HFFc6 (cell line): ENCODE measurements around the gene DNA2. TPM values are rescaled to one million over a fixed set of nuclear protein-coding genes. Genes with fewer than 3 reads are reported as not detected.

Experiments used
- DNase-seq: peaks from one replicate; pipeline ENCODE4 v3.0.0-alpha.2; 2018
- H3K27ac Mint-ChIP-seq: 2 replicates; pipeline ENCODE4 v1.8.0; 2020; ENCODE audit warnings: mild to moderate bottlenecking, mixed read lengths
- H3K27me3 Mint-ChIP-seq: 2 replicates; pipeline ENCODE4 v1.8.0; 2021; ENCODE audit warnings: mild to moderate bottlenecking, moderate library complexity, mixed read lengths; ENCODE audit not compliant: insufficient read depth
- H3K36me3 Mint-ChIP-seq: 2 replicates; pipeline ENCODE4 v1.8.0; 2021; ENCODE audit warnings: low read depth, mixed read lengths
- H3K4me1 Mint-ChIP-seq: 2 replicates; pipeline ENCODE4 v1.8.0; 2020; ENCODE audit warnings: low read depth, mixed read lengths
- H3K4me3 Mint-ChIP-seq: 2 replicates; pipeline ENCODE4 v1.8.0; 2020; ENCODE audit warnings: mild to moderate bottlenecking, moderate library complexity, mixed read lengths
- H3K9me3 Mint-ChIP-seq: 2 replicates; pipeline ENCODE4 v1.8.0; 2020; ENCODE audit warnings: mild to moderate bottlenecking, mixed read lengths
- total RNA-seq, 6 experiments: library from RNA; stranded (reverse); fragmentation: NEBNext Ultra II Directional; extraction: Animal tissue kit (Norgen Biotek cat#: 25700); gene quantifications; 2 replicates in 1 of 6; 3 replicates in 5 of 6; pipeline ENCODE4 v1.2.3, GENCODE V29; 2021
- TF ChIP-seq, protein P1 (sequence below): fragments of 200-600 bp; sonication (generic); IDR thresholded peaks from 2 replicates; pipeline ENCODE4 v1.5.0; 2021; ENCODE audit warnings: antibody characterized with exemption, mild to moderate bottlenecking

Gene DNA2
- total RNA-seq, 6 experiments from 2014 or later, result 6.2 to 8.8 (median 7.2) TPM

DNA sequence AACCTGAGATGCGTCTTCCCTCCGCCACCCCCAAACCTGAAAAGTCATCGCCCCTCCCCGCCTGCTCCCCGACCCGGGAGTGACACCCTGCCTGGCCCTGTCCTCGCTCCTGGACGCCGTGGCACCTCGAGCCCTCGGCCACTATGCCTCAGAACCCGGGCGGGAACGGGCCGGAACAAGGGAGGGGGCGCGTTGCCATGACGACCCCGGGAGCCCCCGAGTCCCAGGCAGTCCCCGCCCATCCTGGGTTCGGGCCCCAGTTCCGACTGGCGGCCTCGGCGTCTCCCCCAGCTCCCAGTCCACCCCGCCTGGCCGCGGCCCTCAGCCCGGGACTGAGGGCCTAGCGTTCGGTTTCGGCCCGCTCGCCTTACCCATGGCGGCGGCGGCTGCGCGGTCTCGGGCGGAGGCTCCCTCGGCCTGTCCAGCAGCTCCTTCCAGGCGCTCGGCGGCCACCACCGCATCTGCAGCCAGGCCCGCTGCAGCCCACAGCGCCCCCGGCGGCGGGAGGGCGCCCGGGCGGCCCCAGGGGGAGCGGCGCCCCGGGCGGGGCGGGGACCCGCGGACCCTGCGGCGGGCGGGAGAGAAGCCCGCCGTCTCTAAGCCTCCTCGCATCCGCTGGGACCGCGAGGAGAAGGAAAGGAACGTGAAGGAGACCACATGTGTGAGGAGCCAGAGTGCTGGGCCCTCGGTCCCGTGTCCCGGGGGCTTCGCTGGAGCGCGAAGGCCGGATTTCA, 64.8 kb downstream of the DNA2 start, which contains the start of gene RUFY2:
Gene RUFY2, minus strand, starts transcription at position 463 of the 734 bp plus-strand sequence. Its CDS starts 88 bp downstream, at position 375.
- peak; percentile 48 for DNase-seq
- Mint-ChIP-seq H3K27me3 (no peaks in the 10 kb centered on the region), H3K4me3 (peak within 1 kb of the TSS; percentile 91), H3K36me3 (no peaks in the 10 kb centered on the region), H3K27ac (peak within 1 kb of the TSS; percentile 95), H3K9me3 (no peaks in the 10 kb centered on the region), H3K4me1 (peaks cover 23% of the 10 kb centered on the region)
- TF ChIP-seq, protein P1, sequence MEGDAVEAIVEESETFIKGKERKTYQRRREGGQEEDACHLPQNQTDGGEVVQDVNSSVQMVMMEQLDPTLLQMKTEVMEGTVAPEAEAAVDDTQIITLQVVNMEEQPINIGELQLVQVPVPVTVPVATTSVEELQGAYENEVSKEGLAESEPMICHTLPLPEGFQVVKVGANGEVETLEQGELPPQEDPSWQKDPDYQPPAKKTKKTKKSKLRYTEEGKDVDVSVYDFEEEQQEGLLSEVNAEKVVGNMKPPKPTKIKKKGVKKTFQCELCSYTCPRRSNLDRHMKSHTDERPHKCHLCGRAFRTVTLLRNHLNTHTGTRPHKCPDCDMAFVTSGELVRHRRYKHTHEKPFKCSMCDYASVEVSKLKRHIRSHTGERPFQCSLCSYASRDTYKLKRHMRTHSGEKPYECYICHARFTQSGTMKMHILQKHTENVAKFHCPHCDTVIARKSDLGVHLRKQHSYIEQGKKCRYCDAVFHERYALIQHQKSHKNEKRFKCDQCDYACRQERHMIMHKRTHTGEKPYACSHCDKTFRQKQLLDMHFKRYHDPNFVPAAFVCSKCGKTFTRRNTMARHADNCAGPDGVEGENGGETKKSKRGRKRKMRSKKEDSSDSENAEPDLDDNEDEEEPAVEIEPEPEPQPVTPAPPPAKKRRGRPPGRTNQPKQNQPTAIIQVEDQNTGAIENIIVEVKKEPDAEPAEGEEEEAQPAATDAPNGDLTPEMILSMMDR, result peak; percentile 80

DNA sequence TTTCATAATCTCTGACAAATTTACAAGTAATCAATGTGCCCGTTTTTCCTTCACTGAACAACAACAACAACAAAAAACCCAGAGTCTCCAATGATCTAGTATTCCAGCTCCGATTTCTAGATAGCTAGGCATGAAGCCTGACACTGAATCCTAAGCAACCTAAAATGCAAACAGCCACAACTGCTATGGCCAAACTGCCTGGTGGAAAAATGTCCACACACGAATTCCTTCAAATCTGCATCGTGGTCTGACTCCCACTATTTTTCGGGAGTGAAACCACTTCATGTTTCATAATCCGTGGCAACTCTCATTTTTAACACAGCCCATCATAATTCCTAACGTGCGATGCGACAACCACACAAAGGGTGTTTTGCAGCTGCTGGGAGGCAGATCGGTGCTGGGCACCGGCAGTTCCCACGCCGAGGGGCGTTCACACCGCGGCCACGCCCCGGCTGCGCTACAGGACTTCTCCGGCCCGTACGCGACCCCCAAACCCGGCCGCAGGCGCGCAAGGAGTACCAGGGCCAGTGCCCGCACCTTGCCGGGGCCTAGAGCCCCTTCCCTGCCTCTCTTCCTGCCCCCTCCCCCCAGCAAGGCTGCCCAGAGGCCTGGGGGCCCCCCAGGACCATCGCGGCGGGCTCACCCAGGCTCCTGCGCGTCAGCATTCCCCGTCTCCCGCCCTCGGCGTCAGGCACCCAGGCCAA, 65.5 kb downstream of the DNA2 start:
- TF ChIP-seq, protein P1, result no peak
- DNase-seq, result peak; percentile 43
- H3K9me3 Mint-ChIP-seq, result no peaks in the 10 kb centered on the region
- H3K4me3 Mint-ChIP-seq, result peak overlapping the region; percentile 91
- H3K27ac Mint-ChIP-seq, result peak overlapping the region; percentile 95
- no peaks in the 10 kb centered on the region for H3K27me3 Mint-ChIP-seq
- peaks cover 23% of the 10 kb centered on the region for H3K4me1 Mint-ChIP-seq
- H3K36me3 Mint-ChIP-seq, result no peaks in the 10 kb centered on the region

DNA sequence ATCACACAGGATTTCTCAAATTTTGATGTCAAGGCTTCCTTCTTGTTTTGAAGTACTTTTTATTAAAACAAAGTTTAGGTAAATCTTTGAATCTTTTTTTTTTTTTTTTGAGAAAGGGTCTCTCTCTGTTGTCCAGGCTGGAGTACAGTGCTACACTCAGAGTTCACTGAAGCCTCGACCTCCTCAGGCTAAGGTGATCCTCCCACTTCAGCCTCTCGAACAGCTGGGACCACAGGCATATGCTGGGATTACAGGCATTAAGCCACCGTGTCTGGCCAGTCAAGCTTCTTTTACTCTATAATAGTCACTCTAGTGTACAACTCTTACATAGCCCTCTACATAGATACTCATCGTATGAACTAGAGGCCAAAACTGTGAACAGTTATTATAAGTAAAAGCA, 68.1 kb downstream of the DNA2 start:
- Mint-ChIP-seq H3K27me3 (no peaks in the 10 kb centered on the region), H3K27ac (no peak overlapping the region), H3K36me3 (no peaks in the 10 kb centered on the region), H3K4me3 (no peak overlapping the region), H3K9me3 (no peaks in the 10 kb centered on the region), H3K4me1 (peaks cover 23% of the 10 kb centered on the region)
- DNase-seq, result no peak
- TF ChIP-seq, protein P1, result no peak

DNA sequence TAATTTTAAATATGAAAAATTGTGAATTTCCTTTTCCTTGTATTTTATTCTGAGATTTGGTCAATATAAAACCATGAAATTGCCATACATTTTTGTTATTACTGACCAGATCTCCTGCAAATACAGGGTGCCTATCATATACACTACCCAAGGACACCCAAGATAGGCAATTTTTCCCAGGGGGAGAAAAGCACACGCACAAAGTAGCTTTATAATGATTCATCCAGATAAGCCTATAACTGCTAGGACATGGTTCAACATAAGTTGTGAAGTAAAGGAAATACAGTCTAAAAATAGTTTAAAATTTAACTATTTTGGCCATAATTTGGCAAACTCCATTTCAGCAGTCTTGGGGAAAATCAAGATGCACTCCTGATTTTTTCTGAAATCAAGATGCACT, 69.5 kb downstream of the DNA2 start:
- H3K4me3 Mint-ChIP-seq, result no peak overlapping the region
- DNase-seq, result no peak
- peaks cover 23% of the 10 kb centered on the region for H3K4me1 Mint-ChIP-seq
- H3K27ac Mint-ChIP-seq, result no peak overlapping the region
- H3K36me3 Mint-ChIP-seq, result no peaks in the 10 kb centered on the region
- H3K27me3 Mint-ChIP-seq, result no peaks in the 10 kb centered on the region
- TF ChIP-seq, protein P1, result no peak
- no peaks in the 10 kb centered on the region for H3K9me3 Mint-ChIP-seq

DNA sequence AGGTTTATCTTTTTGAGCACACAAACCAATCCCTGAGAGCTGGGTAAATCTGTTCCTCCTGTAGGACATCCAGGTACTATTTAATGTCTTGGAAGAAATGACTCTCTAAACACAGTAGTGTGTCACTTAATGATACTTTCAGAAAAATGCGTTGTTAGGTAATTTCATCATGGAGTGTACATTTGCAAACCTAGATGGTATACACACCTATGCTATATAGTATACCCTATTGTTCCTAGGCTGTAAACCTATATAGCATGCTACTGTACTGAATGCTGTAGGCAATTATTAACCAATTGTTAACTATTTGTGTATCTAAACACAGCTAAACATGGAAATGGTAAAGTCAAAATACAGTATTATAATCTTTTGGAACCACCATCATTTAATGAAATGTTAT, 74.8 kb downstream of the DNA2 start:
- Mint-ChIP-seq H3K27ac (no peak overlapping the region), H3K4me3 (no peak overlapping the region)
- TF ChIP-seq, protein P1, result no peak

More for the DNA sequence above, 74.8 kb downstream of the DNA2 start:
- Mint-ChIP-seq H3K9me3 (no peaks in the 10 kb centered on the region), H3K27me3 (no peaks in the 10 kb centered on the region), H3K4me1 (no peaks in the 10 kb centered on the region), H3K36me3 (peaks cover 11% of the 10 kb centered on the region; the same call in 1 of the 2 replicates)
- no peak for DNase-seq
